PC-3 (cell line): ENCODE results near the gene CEP120. TPM values are rescaled to one million over a fixed set of nuclear protein-coding genes. Genes with fewer than 3 reads are reported as not detected.

ENCODE experiments used
- ATAC-seq: fragments of 200-7000 bp; cut with Tn5 transposase; 2 replicates; pipeline ENCODE4 v1.9.1; 2020; ENCODE audit warnings: mild to moderate bottlenecking, moderate library complexity
- BruUV-seq: library from RNA; stranded (reverse); fragments of 400-500 nt; replicated peaks from 2 replicates; lab custom pipeline; 2021; lab: Mats Ljungman, UMichigan
- CTCF ChIA-PET: fragments of 300-600 bp; sonication (Branson Sonifier 250); formaldehyde crosslinking; loops from one replicate; lab custom pipeline; 2022; ENCODE audit warnings: antibody characterized with exemption; lab: Charles Lee
- POLR2A ChIA-PET: fragments of 300-600 bp; sonication (Branson Sonifier 250); formaldehyde crosslinking; loops from one replicate; lab custom pipeline; 2022; ENCODE audit warnings: antibody characterized with exemption; ENCODE audit not compliant: unreplicated experiment; lab: Charles Lee
- DNase-seq: peaks from one replicate; pipeline ENCODE4 v3.0.0-alpha.2; 2015
- H2AFZ ChIP-seq: fragments of 300-600 bp; sonication (generic); 2 replicates; pipeline ENCODE4 v1.6.0; 2016; ENCODE audit warnings: antibody characterized with exemption, low read length
- H3F3A ChIP-seq: fragments of 300-600 bp; sonication (generic); one replicate; pipeline ENCODE4 v1.6.0; 2017; ENCODE audit warnings: antibody characterized with exemption, low read length, control low read depth, mild to moderate bottlenecking; ENCODE audit not compliant: unreplicated experiment
- H3K27ac ChIP-seq: fragments of 300-600 bp; sonication (generic); 2 replicates; pipeline ENCODE4 v1.5.1; 2016; ENCODE audit warnings: mild to moderate bottlenecking, low read length
- H3K27me3 ChIP-seq: fragments of 300-600 bp; sonication (generic); 2 replicates; pipeline ENCODE4 v1.6.1; 2016; ENCODE audit warnings: low read length, mixed read lengths
- H3K36me3 ChIP-seq: fragments of 300-600 bp; sonication (generic); 2 replicates; pipeline ENCODE4 v1.6.1; 2016; ENCODE audit warnings: low read depth, mixed run types, low read length, mixed read lengths
- H3K4me1 ChIP-seq: fragments of 300-600 bp; sonication (generic); 2 replicates; pipeline ENCODE4 v1.5.1; 2016; ENCODE audit warnings: low read length; ENCODE audit not compliant: insufficient read depth
- H3K4me2 ChIP-seq: fragments of 300-600 bp; sonication (generic); 2 replicates; pipeline ENCODE4 v1.6.0; 2016; ENCODE audit warnings: low read length
- H3K4me3 ChIP-seq: fragments of 300-600 bp; sonication (generic); 2 replicates; pipeline ENCODE4 v1.5.1; 2016; ENCODE audit warnings: mild to moderate bottlenecking, low read length, mixed read lengths
- H3K79me2 ChIP-seq: fragments of 300-600 bp; sonication (generic); 2 replicates; pipeline ENCODE4 v1.6.1; 2017; ENCODE audit warnings: low read length, mixed read lengths
- H3K9ac ChIP-seq: fragments of 300-600 bp; sonication (generic); 2 replicates; pipeline ENCODE4 v1.6.0; 2016; ENCODE audit warnings: mild to moderate bottlenecking, low read length
- H3K9me2 ChIP-seq: fragments of 300-600 bp; sonication (generic); replicated peaks from 2 replicates; pipeline ENCODE4 v1.6.1; 2016; ENCODE audit warnings: mixed run types, low read length, mixed read lengths
- H3K9me3 ChIP-seq: fragments of 300-600 bp; sonication (generic); 2 replicates; pipeline ENCODE4 v1.6.1; 2016; ENCODE audit warnings: low read length, mixed read lengths
- H4K20me1 ChIP-seq: fragments of 300-600 bp; sonication (generic); 2 replicates; pipeline ENCODE4 v1.6.1; 2016; ENCODE audit warnings: low read length, mixed read lengths
- CTCF ChIP-seq: fragments of 300-600 bp; sonication (generic); conservative IDR thresholded peaks from 2 replicates; pipeline ENCODE4 v1.5.1; 2017; ENCODE audit warnings: antibody characterized with exemption, low read depth, mild to moderate bottlenecking, low read length
- EZH2 ChIP-seq: fragments of 300-600 bp; sonication (generic); IDR thresholded peaks from one replicate; pipeline ENCODE4 v1.6.1; 2017; ENCODE audit warnings: antibody characterized with exemption, mild to moderate bottlenecking, low read length; ENCODE audit not compliant: unreplicated experiment
- EZH2phosphoT487 ChIP-seq: fragments of 300-600 bp; sonication (generic); IDR thresholded peaks from 2 replicates; pipeline ENCODE4 v1.6.1; 2018; ENCODE audit warnings: mild to moderate bottlenecking, antibody characterized with exemption, low read length, borderline replicate concordance
- intact Hi-C: fragments of 100-400 bp; cut with micrococcal nuclease; formaldehyde crosslinking; loops from 2 replicates; pipeline ENCODE4 v1.9.0; 2023
- total RNA-seq: library from RNA; depleted of rRNA; stranded (reverse); fragments of >200 nt; gene quantifications from 2 replicates; pipeline ENCODE4 v1.2.3, GENCODE V29; 2014

The CEP120 gene
- total RNA-seq, 1 experiment from 2014 or later: 11.5 TPM

GRCh38 chr5:123387313-123387712, 35.9 kb downstream of the CEP120 start:
- Histone ChIP-seq H3K27ac (no peak overlapping the region), H2AFZ (no peak overlapping the region), H3K9ac (no peak overlapping the region), H3K9me2 (no peaks in the 10 kb centered on the region), H3K4me2 (no peak overlapping the region), H3K9me3 (no peaks in the 10 kb centered on the region), H3F3A (no peaks in the 10 kb centered on the region), H3K36me3 (peaks cover 7% of the 10 kb centered on the region; the same call in 1 of the 2 replicates), H3K79me2 (no peaks in the 10 kb centered on the region), H3K27me3 (no peaks in the 10 kb centered on the region), H3K4me1 (no peaks in the 10 kb centered on the region), H4K20me1 (no peaks in the 10 kb centered on the region), H3K4me3 (no peak overlapping the region)
- TF ChIP-seq EZH2 (no peak), CTCF (no peak), EZH2phosphoT487 (no peak)
- ChIA-PET POLR2A (no interaction called here), CTCF (no interaction called here)
- BruUV-seq: no TSS peak
- ATAC-seq (no peak), DNase-seq (no peak)
- intact Hi-C loops: no loop called here

GRCh38 chr5:123382252-123382651, 41.0 kb downstream of the CEP120 start:
- ChIA-PET POLR2A (no interaction called here), CTCF (no interaction called here)
- TF ChIP-seq EZH2phosphoT487: no peak
- no peak for TF ChIP-seq CTCF
- no peak overlapping the region for H3K9ac ChIP-seq
- no peaks in the 10 kb centered on the region for H3K4me1 ChIP-seq
- no peak overlapping the region for H2AFZ ChIP-seq
- BruUV-seq: no TSS peak
- H4K20me1 ChIP-seq: no peaks in the 10 kb centered on the region
- no peaks in the 10 kb centered on the region for H3K79me2 ChIP-seq
- no peaks in the 10 kb centered on the region for H3K9me3 ChIP-seq
- ATAC-seq (no peak), DNase-seq (no peak)
- H3K27ac ChIP-seq: no peak overlapping the region
- peaks cover 12% of the 10 kb centered on the region; the same call in 1 of the 2 replicates for H3K36me3 ChIP-seq
- no peak overlapping the region for H3K4me2 ChIP-seq
- H3K4me3 ChIP-seq: no peak overlapping the region
- intact Hi-C loops: no loop called here
- H3F3A ChIP-seq: no peaks in the 10 kb centered on the region
- H3K9me2 ChIP-seq: no peaks in the 10 kb centered on the region
- no peaks in the 10 kb centered on the region for H3K27me3 ChIP-seq

GRCh38 chr5:123371575-123372179, 51.5 kb downstream of the CEP120 start:
- no peak overlapping the region for H3K27ac ChIP-seq
- H3K79me2 ChIP-seq: no peaks in the 10 kb centered on the region
- CTCF ChIA-PET: no interaction called here
- H4K20me1 ChIP-seq: no peaks in the 10 kb centered on the region
- H2AFZ ChIP-seq: no peak overlapping the region
- no TSS peak for BruUV-seq
- H3K4me1 ChIP-seq: no peaks in the 10 kb centered on the region
- H3K9me3 ChIP-seq: no peaks in the 10 kb centered on the region
- TF ChIP-seq CTCF: peak; percentile 68
- TF ChIP-seq EZH2: no peak
- no peaks in the 10 kb centered on the region for H3K27me3 ChIP-seq
- ATAC-seq (no peak), DNase-seq (peak; percentile 42)
- intact Hi-C loops: no loop called here
- POLR2A ChIA-PET: no interaction called here
- 0 out of 2 replicates have a peak, but pooled peaks cover 3% of the 10 kb centered on the region for H3K36me3 ChIP-seq
- no peak overlapping the region for H3K4me2 ChIP-seq
- H3K9ac ChIP-seq: no peak overlapping the region
- H3K9me2 ChIP-seq: no peaks in the 10 kb centered on the region
- H3F3A ChIP-seq: no peaks in the 10 kb centered on the region
- H3K4me3 ChIP-seq: no peak overlapping the region
